Measurements from ENCODE around the gene KIF1B. TPM values are rescaled to one million over a fixed set of nuclear protein-coding genes. Genes with fewer than 3 reads are reported as not detected.

Gene KIF1B
- polyA plus RNA-seq, 3 donors, result 43.6 to 45.6 (median 43.8) TPM

DNA sequence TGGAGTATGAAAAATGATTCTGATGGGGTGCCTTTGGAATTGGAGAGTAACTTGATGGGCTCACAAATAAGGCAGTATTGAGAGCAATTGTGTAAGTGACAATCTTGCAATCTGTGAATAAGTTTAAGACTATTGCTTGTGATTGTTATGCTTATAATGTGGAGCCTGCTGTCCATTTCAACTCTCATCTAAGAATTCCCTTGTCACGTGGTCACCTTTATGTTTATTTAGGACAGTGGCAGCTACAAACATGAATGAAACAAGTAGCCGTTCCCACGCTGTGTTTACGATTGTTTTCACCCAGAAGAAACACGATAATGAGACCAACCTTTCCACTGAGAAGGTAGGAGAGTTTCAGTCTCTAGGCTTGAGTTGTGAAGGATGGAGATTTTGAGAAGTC lies 57.6 kb downstream of the KIF1B start:
- no peak for DNase-seq (ENCODE audit: low read depth in 3 of 3, low spot score in 2 of 3)

DNA sequence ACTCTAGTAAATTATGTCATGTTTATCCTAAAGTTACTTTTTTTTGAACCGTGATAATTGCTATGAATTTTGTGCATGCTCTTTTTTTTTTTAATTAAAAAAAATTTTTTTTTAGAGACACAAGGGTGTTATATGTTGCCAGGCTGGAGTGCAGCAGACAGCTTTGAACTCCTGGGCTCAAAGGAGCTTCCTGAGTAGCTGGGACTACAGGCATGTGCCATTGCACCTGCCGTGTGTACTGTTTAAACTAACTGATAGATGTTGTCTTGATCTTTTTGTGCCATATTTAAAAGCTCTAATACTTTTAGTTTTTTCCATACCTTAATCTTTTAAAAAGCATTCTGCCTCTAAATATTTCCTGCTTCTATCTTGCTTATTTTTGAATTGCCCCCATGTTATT lies 60.7 kb downstream of the KIF1B start:
- DNase-seq (ENCODE audit: low read depth in 3 of 3, low spot score in 2 of 3), result no peak

DNA sequence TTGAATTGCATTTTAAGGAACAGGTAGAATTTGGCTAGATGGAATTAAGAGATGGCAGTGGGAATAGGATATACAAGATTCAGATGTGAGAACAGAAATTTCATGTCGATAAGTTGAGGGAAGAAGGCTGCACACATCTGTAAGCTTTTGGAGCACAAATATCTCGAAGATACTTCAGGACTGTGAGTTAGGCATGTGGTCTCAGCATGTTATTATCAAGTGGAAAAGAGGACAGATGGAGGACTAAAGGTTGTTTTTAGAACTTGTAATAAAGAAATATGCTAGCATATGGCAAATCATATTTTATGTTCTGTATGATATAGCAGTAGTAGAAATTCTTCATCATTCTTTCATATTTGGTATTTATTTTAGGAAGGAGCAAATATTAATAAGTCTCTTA lies 61.5 kb downstream of the KIF1B start:
- no peak for DNase-seq (ENCODE audit: low read depth in 3 of 3, low spot score in 2 of 3)

DNA sequence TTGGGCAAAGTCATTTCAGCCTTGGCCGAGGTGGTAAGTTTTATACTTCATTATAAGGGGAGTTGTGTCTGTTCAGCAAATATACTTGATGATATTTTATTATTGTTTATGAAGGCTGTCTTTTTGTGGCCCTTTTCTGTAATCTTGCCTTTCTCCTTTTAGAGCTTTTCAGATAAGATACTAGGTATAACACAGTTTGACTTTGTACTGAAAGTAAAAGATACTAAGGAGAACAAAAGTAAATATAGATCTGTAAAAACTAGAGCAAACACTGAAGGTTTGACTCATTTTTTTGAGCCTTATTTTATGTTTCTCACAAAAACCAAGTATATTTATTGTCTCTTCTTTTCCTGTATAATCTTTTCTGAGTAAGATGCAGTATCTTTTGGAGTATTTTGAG lies 61.9 kb downstream of the KIF1B start:
- no peak for DNase-seq (ENCODE audit: low read depth in 3 of 3, low spot score in 2 of 3)

DNA sequence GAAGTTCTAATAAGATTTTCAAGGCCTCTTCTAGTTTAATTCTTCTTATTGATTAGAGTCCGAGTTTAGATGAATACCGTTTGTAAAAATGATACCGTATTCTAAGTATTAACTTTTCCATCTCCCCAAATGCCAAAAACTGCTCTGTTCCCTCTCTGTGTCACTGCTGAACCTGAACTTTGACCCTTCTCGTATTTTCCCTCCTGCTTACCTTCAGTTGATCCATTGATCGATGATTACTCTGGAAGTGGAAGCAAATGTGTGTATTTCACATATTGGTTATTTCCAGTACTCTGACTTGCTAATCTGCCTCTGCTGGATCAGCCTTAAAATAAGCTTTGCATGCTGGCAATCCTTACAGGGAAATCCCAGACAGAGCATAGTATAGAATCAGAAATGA lies 68.5 kb downstream of the KIF1B start:
- DNase-seq (ENCODE audit: low read depth in 3 of 3, low spot score in 2 of 3), result no peak

DNA sequence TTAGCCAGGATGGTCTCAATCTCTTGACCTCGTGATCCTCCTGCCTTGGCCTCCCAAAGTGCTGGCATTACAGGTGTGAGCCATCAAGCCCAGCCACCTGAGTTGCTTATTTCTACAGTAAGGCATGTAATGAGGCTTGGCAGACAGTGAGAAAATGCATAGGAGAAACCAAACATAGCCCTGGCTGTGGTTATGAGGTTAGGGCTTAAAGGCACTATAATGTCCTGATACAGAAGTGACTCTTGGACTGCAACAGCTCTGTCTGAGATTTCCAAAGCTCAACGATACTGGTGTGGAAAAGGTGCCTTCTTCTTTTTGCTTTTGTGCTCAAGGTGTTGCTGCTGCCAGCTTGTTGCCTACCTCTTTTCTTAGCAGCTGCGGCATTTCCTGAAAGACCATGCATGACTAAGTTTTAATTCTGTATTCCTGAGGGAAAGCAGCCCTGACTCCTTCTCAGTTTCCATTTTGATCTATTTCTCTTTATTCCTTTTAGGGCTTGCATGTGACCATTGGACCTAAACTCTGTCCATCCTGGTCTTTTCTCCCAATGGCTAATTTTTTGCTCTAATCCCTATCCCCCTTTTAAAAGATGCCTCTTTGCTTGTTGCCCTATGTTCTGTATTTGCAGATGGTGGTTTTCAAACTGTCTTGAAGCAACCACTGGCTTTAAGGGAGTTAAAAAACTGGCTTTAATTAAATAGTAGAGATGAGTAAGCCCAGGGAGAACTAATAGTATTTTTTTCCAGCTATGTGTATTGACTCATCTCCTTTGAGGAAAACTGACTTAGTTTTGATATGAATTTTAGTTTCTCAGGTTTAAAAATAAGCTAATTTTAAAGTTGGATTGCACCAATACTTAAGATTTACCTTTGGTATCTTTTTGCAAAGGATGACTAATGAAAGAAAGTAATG lies 70.3 kb downstream of the KIF1B start:
- peak in 1 of 3 donors; percentile 18 for DNase-seq (ENCODE audit: low read depth in 3 of 3, low spot score in 2 of 3)

DNA sequence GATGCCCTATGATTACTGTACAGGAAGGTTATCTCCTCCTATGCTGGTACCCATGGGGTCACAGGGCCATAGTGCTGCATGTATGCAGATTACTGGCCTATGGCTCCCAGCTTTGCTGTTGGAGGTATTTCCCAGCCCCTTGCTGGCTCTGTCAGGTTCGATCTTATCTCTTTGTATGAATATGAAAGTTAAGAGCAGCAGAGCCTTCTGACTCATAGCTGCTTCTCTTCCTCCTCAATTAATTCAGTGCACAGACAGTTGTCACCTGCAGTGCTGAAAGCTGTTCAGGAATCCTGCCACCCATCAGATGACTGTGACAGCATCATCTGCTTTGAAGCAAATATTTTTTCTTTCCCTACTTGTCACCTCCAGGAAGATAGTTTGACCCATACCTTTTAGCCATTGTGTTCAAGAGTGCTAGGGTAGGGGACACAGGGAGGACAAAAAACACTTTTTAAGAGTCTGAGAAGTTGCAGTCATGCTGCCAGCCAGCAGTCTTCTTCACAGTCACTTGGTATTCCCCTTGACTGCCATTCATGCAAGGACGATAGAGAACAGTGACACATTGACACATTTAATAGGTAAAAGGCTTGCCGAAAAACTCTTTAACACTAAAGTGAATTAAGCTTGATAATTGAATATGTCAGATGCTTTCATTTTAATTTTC lies 73.1 kb downstream of the KIF1B start:
- no peak for DNase-seq (ENCODE audit: low read depth in 3 of 3, low spot score in 2 of 3)

DNA sequence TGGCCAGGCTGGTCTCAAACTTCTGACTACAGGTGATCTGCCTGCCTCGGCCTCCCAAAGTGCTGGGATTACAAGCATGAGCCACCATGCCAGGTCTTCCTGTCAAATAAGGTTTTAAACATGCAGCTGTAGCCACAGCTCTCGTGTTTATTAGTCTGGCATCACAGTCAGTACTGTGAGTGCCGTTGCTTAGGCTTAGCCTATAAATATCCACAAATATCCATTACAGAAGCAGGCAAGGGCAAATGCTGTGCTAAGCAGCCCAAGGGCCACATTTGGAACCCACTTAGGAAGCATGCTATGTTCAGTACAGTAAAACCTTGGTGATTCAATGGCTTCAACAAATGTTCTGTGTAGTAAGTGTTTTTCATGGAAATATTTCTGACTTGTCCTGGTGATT lies 75.9 kb downstream of the KIF1B start:
- no peak for DNase-seq (ENCODE audit: low read depth in 3 of 3, low spot score in 2 of 3)

DNA sequence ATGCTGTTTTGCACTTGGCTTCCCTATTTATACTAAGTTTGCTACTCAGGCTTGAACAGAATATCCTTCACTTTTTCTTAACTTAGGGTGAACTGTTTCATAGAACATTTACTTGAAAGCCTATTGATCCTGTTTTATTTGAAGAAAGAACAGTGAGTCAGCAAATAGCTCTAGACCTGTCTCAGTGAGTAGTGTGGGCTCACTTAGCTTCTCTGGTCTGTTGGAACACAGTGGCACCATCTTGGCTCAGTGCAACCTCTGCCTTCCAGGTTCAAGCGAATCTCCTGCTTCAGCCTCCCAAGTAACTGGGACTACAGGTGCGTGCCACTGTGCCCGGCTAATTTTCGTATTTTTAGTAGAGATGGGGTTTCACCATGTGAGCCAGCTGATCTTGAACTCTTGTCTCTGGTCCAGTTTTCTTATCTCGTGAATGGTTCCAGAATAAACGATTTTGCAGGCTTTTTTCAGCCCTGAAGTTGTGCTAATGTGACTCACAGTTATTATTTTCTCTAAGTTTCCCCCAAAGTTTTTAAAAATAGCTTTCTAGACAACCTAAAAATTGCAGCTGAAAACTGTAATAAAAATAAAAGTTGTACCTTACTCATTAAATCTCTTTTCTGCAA lies 76.8 kb downstream of the KIF1B start:
- no peak for DNase-seq (ENCODE audit: low read depth in 3 of 3, low spot score in 2 of 3)

DNA sequence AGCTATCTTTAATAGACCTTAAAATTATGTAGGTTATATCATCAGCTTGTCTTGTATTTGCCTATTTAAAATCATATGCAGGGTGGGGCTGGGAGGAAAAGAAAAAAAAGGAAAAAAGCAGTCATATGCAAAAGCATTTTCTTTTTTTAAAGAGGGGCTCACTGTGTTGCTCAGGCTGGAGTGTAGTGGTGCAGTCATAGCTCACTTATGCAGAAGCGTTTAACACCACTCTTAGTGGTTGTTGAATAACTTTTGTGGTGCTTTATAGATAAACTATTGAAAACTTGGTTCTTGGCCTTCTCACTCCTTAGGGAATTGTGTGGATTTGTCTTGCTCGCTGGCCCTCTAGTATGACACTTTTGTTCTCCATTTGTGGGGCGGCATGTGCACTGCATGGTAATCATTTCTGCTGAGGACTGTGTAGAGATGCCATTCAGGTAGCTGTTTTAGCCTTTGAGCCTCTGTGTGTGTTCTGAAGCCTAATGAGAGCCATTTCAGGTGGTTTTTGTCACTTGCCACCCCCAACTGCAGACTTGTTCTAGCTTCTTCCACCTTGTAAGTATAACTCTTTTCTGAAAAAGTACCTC lies 77.8 kb downstream of the KIF1B start:
- DNase-seq (ENCODE audit: low read depth in 3 of 3, low spot score in 2 of 3), result no peak

DNA sequence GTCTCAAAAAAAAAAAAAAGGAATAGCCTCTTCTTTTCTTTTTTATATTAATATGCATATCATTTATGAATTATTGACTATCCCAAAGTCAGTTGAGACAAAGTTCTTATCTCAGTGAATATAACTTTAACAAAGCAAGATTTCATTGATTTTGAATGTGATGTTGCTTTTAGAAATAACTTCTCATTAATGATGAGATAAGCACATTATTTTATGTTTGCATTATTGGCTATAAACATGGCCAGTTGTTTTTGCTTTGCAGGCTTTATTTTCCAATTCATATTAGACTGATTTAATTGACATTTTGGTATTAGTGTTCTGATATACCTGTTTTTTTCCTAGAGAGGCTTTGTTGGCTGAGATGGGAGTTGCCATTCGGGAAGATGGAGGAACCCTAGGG lies 81.3 kb downstream of the KIF1B start:
- DNase-seq (ENCODE audit: low read depth in 3 of 3, low spot score in 2 of 3), result no peak

DNA sequence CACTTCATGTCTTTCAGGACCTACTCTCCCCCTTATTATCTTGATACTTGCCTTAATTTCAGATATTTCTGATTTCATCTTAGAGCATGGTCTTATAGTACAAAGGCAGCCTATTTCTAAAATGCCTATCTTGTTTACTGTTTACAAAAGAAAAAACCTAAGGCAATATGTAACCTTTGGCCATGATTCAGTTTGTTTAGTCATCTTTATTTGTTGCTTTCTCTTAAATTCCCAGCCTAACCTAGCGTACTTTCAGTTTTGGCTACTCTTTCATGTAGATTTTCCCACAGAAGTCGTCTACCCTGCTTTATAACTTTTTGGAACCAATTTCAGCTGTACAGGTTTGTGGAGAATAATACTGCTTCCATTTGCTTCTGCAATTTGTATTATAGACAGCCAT lies 81.8 kb downstream of the KIF1B start:
- no peak for DNase-seq (ENCODE audit: low read depth in 3 of 3, low spot score in 2 of 3)

DNA sequence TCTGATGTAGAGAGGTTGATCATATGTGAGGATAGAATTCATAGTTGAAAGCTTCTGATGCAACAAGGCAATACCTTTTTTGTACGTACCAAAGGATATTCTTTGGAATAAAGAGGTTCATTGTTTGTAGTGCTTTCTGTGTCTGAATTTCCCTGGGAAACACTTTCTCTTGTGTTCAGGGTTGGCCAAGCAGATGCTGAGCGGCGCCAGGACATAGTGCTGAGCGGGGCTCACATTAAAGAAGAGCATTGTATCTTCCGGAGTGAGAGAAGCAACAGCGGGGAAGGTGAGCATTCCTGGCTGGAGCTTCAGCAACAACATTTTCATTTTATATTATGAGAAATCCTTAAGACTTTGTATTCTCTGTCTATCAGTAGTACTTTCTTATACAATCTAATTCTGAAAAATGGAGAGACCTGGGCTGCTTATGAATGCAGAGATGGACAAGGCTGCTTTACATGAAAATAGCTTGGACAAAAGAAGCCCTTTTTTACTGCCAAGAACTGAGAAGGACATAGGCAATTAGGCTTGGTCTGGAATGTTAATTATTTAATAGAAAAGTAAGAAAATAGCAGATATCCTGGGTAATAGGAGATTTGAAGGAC lies 85.2 kb downstream of the KIF1B start:
- no peak for DNase-seq (ENCODE audit: low read depth in 3 of 3, low spot score in 2 of 3)

DNA sequence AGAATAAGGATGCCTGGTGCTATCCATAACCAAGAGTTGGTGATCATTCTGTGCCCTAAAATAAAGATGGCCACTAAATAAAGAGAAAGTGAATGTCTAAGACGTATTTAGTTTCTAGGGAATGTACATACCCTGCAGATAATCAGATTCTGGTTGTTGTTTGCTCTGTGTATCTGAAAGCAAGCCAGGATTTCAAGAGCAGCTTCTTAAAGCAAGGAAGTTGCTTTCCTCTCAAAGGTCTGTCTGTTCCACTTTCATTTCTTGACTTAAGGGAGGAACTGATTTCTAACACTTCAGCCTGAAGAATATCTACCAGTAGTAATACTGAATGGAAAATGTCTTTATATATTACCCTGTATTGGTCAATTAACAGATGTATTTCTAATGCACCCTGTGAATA lies 88.8 kb downstream of the KIF1B start:
- DNase-seq (ENCODE audit: low read depth in 3 of 3, low spot score in 2 of 3), result no peak

DNA sequence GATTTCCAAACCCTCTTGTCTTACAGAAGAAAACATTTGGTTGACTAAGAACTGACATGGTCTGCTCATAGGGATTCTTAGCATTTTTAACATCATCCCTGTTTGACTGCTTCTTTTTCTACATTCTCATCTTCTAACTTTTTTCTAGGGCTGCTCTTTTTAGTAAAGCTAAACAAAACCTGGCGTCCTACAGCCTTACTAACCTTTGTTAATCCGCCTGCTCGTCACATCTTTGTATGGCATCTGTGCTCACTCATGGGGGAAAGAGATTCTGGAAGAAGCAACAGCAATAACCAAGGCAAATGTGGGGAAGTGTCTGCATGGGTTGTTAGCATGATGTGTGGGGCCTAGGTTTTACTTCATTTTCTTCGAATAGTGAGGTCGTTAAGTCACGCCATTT lies 92.0 kb downstream of the KIF1B start:
- DNase-seq (ENCODE audit: low read depth in 3 of 3, low spot score in 2 of 3), result no peak

DNA sequence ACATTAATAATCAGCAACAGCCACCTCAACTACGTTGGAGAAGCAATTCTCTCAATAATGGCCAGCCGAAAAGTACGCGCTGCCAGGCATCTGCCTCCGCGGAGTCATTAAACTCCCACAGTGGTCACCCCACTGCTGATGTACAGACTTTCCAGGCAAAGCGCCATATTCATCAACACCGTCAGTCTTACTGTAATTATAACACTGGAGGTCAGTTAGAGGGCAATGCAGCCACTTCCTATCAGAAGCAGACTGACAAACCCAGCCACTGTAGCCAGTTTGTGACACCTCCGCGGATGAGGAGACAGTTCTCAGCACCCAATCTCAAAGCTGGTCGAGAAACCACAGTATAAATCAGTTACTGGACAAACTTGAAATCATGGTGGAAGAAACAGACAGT lies 93.9 kb downstream of the KIF1B start:
- no peak for DNase-seq (ENCODE audit: low read depth in 3 of 3, low spot score in 2 of 3)

DNA sequence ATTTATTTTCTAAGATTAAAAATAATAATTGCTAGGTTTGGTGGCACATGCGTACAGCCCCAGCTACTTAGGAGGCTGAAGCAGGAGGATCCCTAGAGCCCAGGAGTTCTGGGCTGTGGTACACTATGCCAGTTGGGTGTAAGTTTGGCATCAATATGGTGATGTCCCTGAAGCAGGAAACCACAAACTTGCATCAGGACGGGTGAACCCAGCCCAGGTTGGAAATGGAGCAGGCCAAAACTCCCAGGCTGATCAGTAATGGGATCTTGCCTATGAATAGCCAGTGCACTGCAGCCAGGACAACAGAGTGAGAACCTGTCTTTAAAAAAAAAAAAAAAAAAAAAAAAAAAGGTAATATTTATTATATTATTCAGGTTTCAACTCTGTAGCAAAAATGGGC lies 96.1 kb downstream of the KIF1B start:
- no peak for DNase-seq (ENCODE audit: low read depth in 3 of 3, low spot score in 2 of 3)

DNA sequence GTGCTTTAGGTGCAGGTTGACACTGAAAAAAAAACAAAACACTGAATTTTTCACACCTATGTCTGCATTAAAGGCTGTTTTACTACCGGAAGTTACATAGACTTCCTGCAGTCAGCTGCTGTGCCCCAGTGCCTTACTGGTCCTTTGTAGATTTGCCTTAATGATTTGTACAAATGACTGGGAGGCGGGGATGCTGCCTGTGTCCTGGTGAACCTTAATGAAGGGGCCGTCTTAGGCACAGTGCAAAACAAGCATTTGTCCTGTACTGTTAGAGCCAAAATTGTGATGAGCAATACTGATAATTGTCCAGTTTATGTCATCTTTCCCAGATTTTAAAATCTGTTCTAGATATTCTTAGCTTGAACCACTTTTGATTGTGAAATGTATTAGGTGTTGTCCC lies 97.6 kb downstream of the KIF1B start:
- no peak for DNase-seq (ENCODE audit: low read depth in 3 of 3, low spot score in 2 of 3)

DNA sequence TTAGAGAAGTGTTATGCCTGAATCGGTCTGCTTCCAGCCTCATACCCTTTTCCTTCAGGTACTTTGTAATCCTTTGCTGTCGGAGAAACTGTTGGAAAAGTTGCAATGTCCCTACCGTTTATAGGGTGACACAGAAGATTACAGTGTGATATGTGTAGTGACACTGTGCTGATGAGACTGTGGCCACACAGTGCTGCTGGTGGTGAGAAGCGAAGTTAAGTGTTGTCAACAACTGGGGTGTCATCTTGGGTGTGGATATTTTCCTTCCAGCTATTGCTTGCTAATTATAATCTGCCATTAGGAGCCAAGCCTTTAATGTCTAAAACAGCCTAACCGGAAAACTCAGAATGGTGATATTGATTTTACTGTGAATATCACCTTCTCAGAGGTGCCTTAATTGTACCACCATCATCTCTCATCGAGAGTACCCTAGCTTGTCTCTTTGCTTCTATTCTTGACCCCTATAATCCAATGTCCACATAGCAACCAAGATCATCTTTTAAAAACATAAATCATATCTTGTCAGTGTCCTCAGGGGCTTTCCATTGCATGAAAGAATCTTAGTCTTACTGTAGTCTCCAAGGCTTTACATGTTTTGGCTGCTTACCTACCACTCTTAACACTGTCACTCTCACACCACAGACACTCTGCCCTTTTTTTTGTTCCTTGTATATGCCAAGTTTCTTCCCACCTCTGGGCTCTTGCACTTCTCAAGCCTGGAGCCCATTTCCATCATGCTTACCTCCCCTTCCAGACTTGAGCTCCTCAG lies 99.1 kb downstream of the KIF1B start:
- DNase-seq (ENCODE audit: low read depth in 3 of 3, low spot score in 2 of 3), result no peak

DNA sequence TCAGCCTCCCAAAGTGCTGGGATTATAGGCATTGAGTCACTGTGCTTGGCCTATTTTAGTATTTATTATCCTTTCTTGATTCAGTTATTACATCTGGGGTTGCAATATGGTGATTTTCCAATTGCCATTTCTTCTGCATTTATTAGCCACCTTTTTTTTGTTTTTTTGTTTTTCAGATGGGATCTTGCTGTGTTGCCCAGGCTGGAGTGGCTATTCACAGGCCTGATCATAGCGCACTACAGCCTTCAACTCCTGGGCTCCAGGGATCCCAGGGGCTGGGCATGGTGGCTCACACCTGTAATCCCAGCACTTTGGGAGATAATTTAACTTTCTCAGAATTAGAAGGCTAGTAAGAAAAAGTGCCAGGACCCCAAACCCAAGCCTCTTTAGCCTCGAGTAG lies 106.4 kb downstream of the KIF1B start:
- no peak for DNase-seq (ENCODE audit: low read depth in 3 of 3, low spot score in 2 of 3)
